ENCODE results near the gene PRKD1. TPM values are rescaled to one million over a fixed set of nuclear protein-coding genes. Genes with fewer than 3 reads are reported as not detected.

Gene PRKD1
- total and polyA plus RNA-seq, 10 of the 15 experiments (the other 5 are each of a cell fraction or from before 2014, with no cell fraction given), result 0.02 to 0.56 TPM; not detected in 8

DNA sequence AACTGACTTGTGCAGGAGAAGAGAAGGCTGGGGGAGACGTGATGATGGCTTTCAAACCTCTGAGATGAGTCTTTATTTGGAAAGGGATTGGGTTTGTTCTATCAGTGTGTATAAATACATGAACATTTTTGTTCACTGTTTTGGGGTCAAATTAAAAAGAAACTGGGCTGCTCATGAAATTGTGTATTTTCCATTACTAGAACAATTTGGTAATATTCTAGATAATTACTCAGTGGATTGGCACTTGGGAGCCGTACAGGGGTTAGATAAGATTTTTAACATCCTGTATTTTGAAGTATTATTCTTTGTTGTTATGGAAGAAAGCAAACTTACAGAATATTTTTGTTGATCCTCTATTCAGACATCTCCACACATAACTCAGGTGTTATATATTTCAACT is 340.6 kb downstream of the PRKD1 start:
- no peaks in the 10 kb centered on the region for H3K27me3 ChIP-seq (replicated peaks in 1 of 2; ENCODE audit: control insufficient read depth in 2 of 2, insufficient read depth in 2 of 2, low read length in 1 of 2)
- 20% methylated on average over 2 of the region's 2 CpGs for WGBS (ENCODE audit: insufficient coverage, insufficient replicate concordance, low lambda C conversion rate, missing lambda C conversion rate)
- no peak overlapping the region for H2AFZ ChIP-seq (ENCODE audit: control insufficient read depth, low read depth, low read length)
- SMC1A ChIA-PET (ENCODE audit: uncharacterized antibody, unreplicated experiment), result no interaction called here
- no peaks in the 10 kb centered on the region for H3K79me2 ChIP-seq (ENCODE audit: control insufficient read depth, insufficient read depth, low read length)
- ATAC-seq, result no peak
- no peaks in the 10 kb centered on the region for H4K20me1 ChIP-seq (ENCODE audit: control insufficient read depth, insufficient read depth)
- RAD21 ChIA-PET (ENCODE audit: unreplicated experiment), result no interaction called here
- DNase-seq (ENCODE audit: low read depth, low spot score), result no peak
- no peak for TF ChIP-seq KDM1A (IDR thresholded peaks at IDR 0.05; ENCODE audit: borderline replicate concordance)
- TF ChIP-seq EZH2 (IDR thresholded peaks at IDR 0.05; ENCODE audit: borderline replicate concordance, control insufficient read depth, low read depth, low read length), result no peak
- TF ChIP-seq, protein P1, sequence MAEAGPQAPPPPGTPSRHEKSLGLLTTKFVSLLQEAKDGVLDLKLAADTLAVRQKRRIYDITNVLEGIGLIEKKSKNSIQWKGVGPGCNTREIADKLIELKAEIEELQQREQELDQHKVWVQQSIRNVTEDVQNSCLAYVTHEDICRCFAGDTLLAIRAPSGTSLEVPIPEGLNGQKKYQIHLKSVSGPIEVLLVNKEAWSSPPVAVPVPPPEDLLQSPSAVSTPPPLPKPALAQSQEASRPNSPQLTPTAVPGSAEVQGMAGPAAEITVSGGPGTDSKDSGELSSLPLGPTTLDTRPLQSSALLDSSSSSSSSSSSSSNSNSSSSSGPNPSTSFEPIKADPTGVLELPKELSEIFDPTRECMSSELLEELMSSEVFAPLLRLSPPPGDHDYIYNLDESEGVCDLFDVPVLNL (IDR thresholded peaks at IDR 0.05; ENCODE audit: low read depth, low read length), result no peak
- TF ChIP-seq FOXK2 (IDR thresholded peaks at IDR 0.05), result no peak
- TF ChIP-seq KLF5 (IDR thresholded peaks at IDR 0.05; ENCODE audit: partially characterized antibody), result no peak
- TF ChIP-seq, protein P2, sequence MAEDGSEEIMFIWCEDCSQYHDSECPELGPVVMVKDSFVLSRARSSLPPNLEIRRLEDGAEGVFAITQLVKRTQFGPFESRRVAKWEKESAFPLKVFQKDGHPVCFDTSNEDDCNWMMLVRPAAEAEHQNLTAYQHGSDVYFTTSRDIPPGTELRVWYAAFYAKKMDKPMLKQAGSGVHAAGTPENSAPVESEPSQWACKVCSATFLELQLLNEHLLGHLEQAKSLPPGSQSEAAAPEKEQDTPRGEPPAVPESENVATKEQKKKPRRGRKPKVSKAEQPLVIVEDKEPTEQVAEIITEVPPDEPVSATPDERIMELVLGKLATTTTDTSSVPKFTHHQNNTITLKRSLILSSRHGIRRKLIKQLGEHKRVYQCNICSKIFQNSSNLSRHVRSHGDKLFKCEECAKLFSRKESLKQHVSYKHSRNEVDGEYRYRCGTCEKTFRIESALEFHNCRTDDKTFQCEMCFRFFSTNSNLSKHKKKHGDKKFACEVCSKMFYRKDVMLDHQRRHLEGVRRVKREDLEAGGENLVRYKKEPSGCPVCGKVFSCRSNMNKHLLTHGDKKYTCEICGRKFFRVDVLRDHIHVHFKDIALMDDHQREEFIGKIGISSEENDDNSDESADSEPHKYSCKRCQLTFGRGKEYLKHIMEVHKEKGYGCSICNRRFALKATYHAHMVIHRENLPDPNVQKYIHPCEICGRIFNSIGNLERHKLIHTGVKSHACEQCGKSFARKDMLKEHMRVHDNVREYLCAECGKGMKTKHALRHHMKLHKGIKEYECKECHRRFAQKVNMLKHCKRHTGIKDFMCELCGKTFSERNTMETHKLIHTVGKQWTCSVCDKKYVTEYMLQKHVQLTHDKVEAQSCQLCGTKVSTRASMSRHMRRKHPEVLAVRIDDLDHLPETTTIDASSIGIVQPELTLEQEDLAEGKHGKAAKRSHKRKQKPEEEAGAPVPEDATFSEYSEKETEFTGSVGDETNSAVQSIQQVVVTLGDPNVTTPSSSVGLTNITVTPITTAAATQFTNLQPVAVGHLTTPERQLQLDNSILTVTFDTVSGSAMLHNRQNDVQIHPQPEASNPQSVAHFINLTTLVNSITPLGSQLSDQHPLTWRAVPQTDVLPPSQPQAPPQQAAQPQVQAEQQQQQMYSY (CRISPR knock-in tag; IDR thresholded peaks at IDR 0.05), result no peak
- TF ChIP-seq RFX5 (IDR thresholded peaks at IDR 0.05; ENCODE audit: low read depth, low read length), result no peak
- no peak for TF ChIP-seq SMAD1 (IDR thresholded peaks at IDR 0.05; ENCODE audit: low read depth, partially characterized antibody)
- TF ChIP-seq WRNIP1 (IDR thresholded peaks at IDR 0.05; ENCODE audit: borderline replicate concordance, low read depth, low read length), result no peak
- TF ChIP-seq CREM (IDR thresholded peaks at IDR 0.05; ENCODE audit: low read depth), result no peak
- TF ChIP-seq, protein P3, sequence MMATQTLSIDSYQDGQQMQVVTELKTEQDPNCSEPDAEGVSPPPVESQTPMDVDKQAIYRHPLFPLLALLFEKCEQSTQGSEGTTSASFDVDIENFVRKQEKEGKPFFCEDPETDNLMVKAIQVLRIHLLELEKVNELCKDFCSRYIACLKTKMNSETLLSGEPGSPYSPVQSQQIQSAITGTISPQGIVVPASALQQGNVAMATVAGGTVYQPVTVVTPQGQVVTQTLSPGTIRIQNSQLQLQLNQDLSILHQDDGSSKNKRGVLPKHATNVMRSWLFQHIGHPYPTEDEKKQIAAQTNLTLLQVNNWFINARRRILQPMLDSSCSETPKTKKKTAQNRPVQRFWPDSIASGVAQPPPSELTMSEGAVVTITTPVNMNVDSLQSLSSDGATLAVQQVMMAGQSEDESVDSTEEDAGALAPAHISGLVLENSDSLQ (IDR thresholded peaks at IDR 0.05), result no peak
- TF ChIP-seq BMI1 (IDR thresholded peaks at IDR 0.05; ENCODE audit: borderline replicate concordance), result no peak
- no peak for TF ChIP-seq BRCA1 (IDR thresholded peaks at IDR 0.05; ENCODE audit: low read depth, low read length)
- TF ChIP-seq HDGF (IDR thresholded peaks at IDR 0.05), result no peak
- no peak for TF ChIP-seq SIN3A (IDR thresholded peaks at IDR 0.05; ENCODE audit: low read depth, low read length)
- no peak for TF ChIP-seq ZNF217 (IDR thresholded peaks at IDR 0.05)
- TF ChIP-seq TAF1 (IDR thresholded peaks at IDR 0.05; ENCODE audit: borderline replicate concordance, low read depth, low read length), result no peak
- TF ChIP-seq YY1 (IDR thresholded peaks at IDR 0.05; ENCODE audit: low read depth, low read length), result no peak
- no peak for TF ChIP-seq RCOR1 (conservative IDR thresholded peaks at IDR 0.05; ENCODE audit: low read depth, low read length)
- TF ChIP-seq, protein P4, sequence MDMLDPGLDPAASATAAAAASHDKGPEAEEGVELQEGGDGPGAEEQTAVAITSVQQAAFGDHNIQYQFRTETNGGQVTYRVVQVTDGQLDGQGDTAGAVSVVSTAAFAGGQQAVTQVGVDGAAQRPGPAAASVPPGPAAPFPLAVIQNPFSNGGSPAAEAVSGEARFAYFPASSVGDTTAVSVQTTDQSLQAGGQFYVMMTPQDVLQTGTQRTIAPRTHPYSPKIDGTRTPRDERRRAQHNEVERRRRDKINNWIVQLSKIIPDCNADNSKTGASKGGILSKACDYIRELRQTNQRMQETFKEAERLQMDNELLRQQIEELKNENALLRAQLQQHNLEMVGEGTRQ (IDR thresholded peaks at IDR 0.05; ENCODE audit: borderline replicate concordance, low read depth, low read length), result no peak
- CTCF ChIA-PET, result interaction anchor here (1.2 kb wide), 1 partner anchor 11 kb away, joined by 4 read pairs; no protein-coding TSS in a partner anchor
- POLR2A ChIA-PET, result no interaction called here
- H3K36me3 ChIP-seq (ENCODE audit: control insufficient read depth in 2 of 2, insufficient read depth in 2 of 2, low read length in 1 of 2), result no peaks in the 10 kb centered on the region
- no TSS peak for BruUV-seq (replicated peaks)
- intact Hi-C loops (cut with micrococcal nuclease; ENCODE audit: unreplicated experiment) (no loop called here), in situ Hi-C loops (cut with MboI) (no loop called here)
- H3K27ac ChIP-seq (ENCODE audit: control insufficient read depth, insufficient read depth), result no peak overlapping the region
- H3K9ac ChIP-seq (ENCODE audit: control insufficient read depth, insufficient read depth, low read length), result no peak overlapping the region
- no peaks in the 10 kb centered on the region for H3K9me3 ChIP-seq (replicated peaks; ENCODE audit: control insufficient read depth, insufficient read depth, low read length)
- no peak overlapping the region for H3K4me2 ChIP-seq (ENCODE audit: control insufficient read depth, insufficient read depth)
- H3K4me3 ChIP-seq, result no peak overlapping the region
- no peak for FAIRE-seq
- no peaks in the 10 kb centered on the region for H3K4me1 ChIP-seq (ENCODE audit: control insufficient read depth, insufficient read depth, low read length)
